GM21717 (cell line): Measurements from ENCODE around the gene CDNF.
"Not testable (repeated sequence)": the region's sequence is repeated elsewhere in the genome, so short reads cannot be mapped to it uniquely, and the experiment has no call there.

Source experiments
- ATAC-seq: cut with Tn5 transposase; IDR thresholded peaks from one replicate; pipeline ENCODE4 v1.9.1; 2021; ENCODE audit warnings: mild to moderate bottlenecking, moderate library complexity; ENCODE audit not compliant: unreplicated experiment

The CDNF gene

DNA sequence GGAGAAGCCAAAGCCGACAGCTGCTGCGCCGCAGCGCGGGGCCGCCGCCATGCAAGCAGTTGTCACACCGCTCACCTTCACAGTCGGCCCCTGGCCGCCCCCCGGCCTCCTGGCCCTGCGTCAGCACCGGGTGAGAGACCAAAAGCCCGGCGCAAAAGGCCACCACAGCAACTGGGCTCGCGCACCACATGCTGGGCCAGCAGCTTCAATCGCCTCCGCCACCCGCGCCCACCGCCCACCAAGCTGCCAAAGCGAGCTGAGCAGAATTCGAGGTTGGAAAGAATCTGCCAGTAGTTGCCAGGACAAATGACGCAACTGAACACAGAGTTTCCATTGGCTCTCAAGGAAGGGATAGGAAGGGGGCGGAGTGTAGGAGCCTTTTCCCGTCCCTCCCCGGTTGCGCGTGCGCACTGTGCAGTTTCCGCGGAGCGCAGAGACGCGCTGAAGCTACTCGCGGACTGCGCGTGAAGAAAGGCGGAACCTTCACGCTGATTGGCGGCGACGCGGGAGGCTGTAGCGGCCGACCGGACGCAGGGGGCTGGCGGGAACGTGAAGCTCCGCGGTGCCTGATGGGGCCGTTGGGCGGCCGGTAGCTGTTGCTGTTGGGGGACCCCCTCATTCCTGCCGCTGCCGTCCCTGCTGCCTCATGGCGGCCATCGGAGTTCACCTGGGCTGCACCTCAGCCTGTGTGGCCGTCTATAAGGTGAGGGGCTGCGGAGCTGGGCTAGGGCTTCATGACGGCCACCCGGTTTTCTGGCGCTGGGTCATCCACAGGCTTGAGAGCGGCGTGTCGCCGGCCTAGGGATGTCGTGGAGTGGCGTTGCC, at the start of gene CDNF, which contains the start of the genes HSPA14 and MSANTD7:
Gene CDNF, minus strand, starts transcription at position 281 of the 825 bp plus-strand sequence. Its CDS starts 91 bp downstream, at position 190.
Gene HSPA14, plus strand, starts transcription at position 550 of the 825 bp plus-strand sequence. Its CDS starts 97 bp downstream, at position 647.
Gene MSANTD7, plus strand, starts transcription at position 550 of the 825 bp plus-strand sequence. CDS start 3,979 bp downstream, outside the sequence.
- peak; percentile 94 for ATAC-seq

DNA sequence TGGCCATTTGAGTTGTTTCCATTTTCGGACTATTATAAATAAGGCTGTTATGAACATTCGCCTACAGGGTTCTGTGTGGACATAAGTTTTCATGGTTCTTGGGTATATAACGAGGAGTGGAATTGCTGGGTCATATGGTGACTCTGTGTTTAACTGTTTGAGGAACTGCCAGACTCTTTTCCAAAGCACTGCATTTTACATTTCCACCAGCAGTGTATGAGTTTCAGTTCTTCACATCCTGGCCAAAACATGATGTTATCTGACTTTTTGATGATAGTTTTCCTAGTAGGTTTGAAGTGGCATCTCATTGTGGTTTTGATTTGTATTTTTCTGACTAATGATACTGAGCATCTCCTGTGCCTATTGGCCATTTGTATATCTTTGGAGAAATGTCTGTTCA, 46.2 kb upstream of the CDNF start:
- ATAC-seq: no peak

DNA sequence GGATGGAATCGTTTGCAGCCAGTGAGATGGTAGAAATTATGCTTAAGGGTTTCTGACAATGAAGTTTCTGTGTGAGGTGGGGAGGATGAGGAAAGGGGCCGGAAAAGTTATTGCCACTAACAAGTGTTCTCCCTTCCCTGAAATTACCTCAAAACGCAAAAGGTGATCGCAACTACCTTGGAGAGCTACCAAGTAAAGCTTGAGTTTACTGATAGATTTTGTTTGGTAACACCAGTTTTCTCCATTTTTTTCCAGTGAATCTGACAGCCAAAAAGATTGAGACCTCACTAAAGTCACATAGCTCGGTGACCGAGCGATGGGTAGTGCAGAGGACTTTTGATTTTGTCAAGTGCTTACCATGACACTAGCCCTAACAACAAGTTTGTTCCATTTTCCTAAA, 42.4 kb upstream of the CDNF start:
- ATAC-seq: no peak

DNA sequence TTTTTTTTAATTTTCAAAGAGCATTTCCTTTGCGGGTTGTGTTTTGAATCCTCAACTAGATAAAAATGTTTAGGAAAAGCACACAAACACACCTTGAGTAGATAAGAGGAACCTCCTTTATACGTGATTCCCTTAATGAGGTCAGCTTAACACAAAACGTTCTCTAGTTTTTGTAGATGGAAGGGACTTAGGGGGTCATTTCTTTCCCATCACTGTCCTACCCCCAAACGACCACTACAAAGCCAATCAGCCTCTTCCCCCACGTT, 42.0 kb upstream of the CDNF start:
- no peak for ATAC-seq

DNA sequence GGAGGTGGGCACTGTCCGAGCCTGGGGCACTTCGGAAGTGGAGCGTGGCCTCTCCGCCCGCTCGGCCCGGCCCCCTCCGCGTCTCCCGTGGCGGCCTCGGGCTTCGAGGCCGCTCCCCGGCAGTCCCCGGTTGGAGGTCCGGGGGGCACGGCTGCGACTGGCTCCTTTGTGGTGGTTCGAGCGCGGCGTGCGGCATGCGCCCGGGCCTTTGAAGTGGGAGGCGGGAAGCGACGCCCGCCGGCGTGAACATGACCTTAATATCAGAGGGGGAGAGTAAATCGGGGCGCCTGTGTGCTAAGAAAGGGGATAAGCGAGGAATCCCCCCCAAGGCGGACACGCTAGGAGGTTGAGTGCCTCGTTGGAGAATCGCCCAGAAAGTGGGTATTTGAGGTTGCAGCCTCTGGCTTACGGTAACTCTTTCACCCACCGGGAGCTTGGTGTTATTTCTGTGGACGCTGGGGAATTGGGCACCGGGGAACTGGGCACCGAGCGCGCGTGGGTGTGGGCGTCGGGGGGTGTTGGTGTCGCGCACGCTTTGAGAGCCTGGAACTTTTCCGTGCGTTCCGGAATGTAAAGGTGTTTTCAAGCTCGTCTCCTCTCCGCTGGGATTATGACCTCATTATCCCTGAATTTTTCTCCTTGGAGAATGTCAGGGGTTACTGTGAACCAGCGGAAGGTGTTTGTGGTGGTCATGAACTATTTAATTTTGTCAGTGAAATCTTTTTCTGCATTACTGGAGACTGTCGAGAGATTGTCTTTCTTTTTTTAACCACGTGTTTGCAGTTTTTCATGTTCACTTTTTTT, 41.5 kb upstream of the CDNF start:
- ATAC-seq: peak; percentile 21

DNA sequence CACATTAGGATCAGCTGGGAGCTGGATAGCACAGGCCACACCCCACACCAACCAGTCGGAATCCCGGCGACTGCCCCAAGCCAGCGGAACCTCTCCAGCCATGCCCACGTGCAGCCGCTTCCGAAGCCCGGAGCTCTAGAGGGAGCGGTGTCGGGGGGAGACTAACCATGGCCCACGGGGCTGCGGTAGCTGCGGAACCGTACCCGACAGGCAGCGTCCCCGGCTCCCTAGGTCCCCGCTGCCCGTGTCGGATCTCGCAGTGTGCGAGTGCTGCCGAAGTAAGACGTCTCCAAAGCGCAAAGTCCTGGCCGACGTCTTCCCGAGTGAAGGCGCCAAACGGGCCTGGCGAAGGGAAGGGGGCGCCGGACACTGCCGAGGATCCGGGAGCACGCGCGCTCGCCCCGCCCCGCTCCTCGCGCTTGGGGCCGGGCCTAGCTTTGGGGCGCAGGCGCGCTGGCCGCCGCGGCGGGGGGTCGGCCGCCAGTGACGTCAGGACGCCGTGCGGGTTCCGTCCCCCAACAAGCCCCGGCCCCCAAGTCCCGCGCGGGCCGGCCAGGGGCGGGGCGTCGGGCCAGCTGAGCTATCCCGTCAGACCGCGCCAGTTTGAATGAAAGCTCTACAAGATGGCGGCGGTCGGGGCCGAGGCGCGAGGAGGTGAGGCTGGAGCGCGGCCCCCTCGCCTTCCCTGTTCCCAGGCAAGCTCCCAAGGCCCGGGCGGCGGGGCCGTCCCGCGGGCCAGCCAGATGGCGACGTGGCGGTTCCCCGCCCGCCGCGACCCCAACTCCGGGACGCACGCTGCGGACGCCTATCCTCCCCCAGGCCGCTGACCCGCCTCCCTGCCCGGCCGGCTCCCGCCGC, 40.7 kb upstream of the CDNF start, which contains the start of gene SUV39H2:
Gene SUV39H2, plus strand, starts transcription at position 601 of the 858 bp plus-strand sequence. Its CDS starts 23 bp downstream, at position 624.
- ATAC-seq: peak; percentile 87

DNA sequence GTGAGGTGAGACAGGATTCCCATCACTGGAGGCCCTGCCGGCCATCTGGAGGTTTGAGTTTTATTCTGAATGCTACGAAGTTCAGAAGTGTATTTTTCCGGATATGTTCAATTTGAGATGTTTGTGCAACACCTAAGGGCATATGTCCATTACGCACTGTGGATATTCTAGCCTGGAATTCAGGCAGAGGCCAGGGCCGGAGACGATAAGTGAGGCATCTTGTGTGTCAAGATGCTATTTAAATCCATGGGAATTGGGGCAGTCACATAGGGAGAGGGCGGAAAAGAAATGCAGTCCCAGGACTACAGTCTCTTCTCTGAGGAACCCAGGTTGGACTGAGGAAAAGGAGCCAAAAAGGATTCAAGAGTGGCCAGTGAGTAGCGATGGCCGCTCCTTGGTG, 38.9 kb upstream of the CDNF start:
- ATAC-seq: no peak

DNA sequence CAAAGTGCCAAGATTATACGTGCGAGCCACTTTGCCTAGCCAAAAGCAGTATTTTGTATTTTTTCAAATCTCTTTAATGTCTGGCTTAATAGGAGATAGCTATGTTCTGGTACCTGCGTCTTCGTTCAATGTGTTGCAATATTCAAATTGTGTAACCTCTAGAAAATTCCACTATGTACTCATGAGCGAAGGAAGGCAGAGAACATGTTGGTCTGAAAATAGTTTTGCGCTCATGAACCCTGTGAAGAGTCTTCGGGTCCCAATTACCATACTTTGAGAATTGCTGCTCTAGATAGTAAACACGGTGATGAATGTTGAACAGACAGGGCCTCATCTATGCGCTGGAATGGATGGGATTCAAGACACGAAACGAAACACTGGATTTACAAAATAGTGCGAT, 38.1 kb upstream of the CDNF start:
- ATAC-seq: no peak

DNA sequence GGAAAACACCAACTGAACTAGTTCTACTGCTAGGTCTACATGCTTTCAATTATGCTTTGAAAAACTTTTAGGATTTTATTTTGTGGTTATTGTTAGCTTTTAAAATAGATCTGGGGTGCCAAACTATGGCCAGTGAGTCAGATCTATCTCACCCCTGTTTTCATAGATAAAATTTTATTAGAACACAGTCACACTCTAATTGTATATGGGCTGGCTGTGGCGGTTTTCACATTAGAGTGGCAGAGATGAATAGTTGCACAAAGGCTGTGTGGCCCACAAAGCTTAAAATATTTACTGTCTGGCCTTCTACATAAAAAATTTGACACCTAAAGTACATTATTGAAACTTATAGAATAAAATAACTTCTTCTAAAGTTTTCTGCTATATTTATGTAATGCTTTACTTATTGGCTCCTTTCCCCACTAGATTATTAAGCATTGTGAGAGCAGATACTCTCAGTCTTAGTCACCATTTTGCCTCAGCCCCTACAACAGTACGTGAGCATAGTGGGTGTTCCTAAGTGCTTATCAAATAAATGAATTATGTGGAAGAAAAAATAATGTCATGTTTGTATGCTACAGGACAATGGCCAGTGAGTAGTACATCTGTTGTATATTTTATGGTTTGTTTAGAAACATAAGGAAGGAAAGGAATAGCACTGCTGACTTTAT, 35.4 kb upstream of the CDNF start:
- peak; percentile 52 for ATAC-seq

DNA sequence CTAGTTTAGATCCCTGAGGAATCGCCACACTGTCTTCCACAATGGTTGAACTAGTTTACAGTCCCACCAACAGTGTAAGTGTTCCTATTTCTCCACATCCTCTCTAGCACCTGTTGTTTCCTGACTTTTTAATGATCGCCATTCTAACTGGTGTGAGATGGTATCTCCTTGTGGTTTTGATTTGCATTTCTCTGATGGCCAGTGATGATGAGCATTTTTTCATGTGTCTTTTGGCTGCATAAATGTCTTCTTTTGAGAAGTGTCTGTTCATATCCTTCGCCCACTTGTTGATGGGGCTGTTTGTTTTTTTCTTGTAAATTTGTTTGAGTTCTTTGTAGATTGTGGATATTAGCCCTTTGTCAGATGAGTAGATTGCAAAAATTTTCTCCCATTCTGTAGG, 27.0 kb upstream of the CDNF start:
- ATAC-seq: not testable (repeated sequence)

DNA sequence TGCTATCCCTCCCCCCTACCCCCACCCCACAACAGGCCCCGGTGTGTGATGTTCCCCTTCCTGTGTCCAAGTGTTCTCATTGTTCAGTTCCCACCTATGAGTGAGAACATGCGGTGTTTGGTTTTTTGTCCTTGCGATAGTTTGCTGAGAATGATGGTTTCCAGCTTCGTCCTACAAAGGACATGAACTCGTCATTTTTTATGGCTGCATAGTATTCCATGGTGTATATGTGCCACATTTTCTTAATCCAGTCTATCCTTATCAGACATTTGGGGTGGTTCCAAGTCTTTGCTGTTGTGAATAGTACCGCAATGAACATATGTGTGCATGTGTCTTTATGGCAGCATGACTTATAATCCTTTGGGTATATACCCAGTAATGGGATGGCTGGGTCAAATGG, 26.6 kb upstream of the CDNF start:
- not testable (repeated sequence) for ATAC-seq

DNA sequence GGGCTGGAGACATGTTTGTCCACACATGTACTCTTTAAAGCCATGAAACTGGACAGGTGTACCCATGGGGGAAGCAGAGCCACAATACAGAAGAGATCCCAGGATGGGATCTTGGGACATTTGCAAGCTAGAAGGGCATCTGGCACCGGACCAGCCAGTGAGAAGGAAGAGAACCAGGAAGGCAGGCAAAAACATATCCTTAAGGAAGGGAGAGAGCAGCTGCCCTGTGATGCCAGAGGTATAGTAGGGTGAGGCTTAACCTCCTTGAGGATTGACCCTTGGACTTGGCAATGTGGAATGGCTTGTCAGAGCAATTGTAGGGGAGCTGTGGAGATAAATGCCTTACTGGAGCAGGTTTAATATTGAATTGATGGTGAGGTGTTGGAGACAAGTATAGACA, 23.0 kb upstream of the CDNF start:
- no peak for ATAC-seq

DNA sequence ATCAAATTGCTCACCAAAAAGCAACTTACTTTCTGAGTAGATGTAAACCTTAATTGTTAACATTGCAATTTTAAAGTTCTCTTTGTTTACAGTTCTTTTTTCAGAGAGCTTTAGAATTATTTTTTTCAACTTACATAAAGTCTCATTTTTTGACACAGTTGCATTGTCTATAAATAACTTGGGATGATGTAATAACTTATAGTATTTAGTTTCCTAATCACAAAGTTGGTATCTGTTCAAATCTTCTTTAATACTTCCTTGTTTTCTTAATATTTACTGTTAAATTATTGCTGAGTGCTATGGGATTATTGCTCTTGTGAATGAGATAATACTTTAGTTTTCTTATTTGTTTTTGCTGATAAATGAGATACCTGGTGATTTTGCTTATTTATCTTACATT, 21.9 kb upstream of the CDNF start:
- ATAC-seq: no peak

DNA sequence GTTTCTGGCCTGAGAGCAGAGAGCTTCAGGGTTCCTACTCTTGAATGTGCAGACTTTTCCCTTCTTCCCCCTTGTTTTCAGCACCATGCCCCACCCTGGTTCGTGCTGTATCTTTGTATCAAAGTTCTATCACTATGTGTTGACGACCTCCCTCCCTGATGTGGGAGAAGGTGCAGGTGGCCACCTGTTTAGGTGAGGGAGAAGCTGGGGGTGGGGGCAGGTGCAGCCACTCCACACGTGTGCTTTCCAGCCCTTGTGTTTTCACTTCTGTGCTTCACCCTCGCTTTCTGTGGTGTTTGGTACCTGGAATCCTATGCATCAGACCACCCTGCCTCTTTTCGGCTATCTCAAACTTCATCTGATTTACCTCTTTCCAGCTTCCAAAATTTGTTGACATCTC, 21.2 kb upstream of the CDNF start:
- no peak for ATAC-seq

DNA sequence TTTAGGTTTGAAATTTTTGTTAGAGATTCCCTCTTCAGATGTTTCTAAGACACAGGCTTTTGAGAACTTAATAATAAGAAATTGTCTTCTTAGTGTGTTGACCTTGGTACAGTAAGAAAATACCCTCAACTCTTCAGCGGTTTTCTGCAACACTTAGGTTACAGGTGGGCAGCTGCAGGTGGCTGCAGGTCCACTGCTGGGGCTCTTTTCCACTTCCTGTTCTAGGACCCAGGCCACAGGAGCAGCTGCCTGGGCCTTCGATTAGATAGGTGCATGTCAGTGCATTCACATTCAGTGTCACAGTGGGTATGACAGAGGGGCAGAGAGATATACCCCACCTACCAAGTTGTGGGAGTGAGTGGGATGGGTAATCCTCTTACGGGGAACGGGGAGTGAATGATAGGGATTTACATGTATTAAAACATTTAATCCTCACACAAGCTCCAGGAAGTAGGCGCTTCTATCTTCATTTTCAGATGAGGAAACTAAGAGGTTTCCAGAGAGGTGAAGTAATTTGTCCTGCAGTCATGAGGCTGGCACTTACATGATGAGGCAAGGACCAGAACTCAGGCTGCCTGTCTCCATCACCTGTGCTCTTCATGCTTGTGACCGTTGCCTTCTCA, 20.6 kb upstream of the CDNF start:
- no peak for ATAC-seq

DNA sequence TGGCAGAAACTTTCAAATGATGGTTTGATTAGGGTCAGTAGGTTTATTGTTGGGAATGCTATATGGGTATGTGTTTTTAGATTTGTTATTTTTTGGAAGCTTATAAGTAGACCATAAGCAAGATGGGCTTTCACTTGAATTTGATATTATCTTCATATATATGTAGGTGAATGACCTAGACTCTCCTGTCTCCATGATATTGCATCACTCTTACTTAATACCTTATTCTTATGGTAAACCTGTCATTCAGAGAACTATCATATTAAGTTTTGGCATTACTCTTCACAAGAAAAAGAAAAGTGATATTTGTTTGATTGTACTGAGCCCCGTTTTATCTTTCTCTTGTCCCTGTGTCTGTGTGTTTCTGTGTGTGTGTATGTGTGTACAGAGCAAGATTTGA, 17.6 kb upstream of the CDNF start:
- ATAC-seq: no peak

DNA sequence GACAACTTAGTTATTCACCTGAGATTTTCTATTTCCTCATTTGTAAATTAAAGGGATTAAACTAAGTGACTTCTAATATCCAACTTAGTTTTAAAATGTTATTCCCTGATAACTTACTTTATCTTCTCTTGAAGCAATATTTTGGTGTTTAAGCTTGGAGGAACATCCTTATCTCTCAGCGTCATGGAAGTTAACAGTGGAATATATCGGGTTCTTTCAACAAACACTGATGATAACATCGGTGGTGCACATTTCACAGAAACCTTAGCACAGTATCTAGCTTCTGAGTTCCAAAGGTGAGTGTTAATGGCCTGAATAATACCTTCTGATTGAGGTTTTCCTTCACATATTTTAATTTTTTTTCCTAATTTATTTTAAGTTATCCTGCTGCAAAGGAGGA, 14.4 kb upstream of the CDNF start:
- no peak for ATAC-seq

DNA sequence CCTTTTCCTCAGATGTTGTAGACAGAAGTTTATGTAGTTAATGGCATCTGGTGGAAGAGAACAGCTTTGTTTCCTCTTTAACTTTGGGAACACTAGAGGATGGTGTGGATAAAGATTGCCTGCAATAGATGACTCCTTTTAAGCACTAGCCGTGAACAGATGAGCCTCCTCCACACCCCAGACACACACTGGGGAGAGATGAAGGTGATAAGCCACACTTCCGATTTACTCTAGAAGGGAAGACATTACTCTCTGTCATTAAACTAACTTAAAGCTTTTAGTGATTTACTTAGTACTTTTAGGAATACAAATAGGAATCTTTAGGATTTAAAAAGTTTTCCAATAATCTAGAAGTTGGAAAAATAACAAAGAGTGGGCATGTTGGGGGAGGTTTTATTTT, 7.1 kb upstream of the CDNF start:
- no peak for ATAC-seq

DNA sequence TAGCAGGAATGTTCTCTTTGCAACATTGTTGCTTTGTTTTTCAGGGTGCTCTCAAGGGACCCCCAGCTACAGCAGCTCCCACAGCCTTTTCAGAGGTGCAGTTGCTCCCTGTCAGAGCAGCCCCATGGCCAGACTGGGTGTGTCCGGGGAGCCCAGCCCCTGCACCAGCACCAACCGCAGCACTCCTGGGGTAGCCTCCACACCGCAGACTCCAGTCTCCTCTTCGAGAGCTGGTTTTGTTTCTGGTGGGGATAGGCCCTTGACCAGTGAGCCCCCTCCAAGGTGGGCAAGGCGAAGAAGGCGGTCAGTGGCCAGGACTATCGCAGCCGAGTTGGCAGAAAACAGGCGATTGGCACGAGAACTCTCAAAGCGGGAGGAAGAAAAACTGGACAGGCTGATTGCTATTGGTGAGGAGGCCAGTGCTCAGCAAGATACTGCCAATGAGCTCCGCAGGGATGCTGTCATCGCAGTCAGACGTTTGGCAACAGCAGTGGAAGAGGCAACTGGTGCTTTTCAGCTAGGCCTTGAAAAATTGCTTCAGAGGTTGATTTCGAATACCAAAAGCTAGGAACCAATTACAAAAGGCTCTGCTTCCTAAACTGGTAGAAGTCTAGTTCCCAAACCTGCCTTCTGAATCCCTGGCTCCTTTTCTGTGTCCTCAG, 5.6 kb upstream of the CDNF start:
- no peak for ATAC-seq

DNA sequence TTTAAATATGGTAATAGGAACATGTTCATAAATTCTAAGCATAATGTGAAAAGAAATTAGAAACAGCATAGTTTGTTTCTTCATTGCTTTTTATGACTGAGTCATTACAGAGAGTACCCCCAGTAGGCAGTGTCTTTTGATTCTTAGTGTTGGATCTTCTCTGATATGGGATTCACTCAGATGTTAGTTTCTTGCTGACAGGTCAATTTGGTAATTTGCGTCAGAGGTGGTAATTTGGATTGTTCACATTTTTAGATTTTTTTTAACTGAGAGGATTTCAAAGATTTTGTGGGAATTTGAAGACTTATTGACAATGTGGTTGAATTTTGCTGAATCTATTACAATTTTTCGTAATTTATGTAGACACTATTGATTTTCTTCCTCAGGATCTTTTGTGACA, 2.3 kb upstream of the CDNF start:
- ATAC-seq: no peak
